ENCODE measurements around the gene ZNF207.

The ZNF207 gene

GRCh38 chr17:32333187-32333586 is 16.8 kb upstream of the ZNF207 start:
- TF ChIP-seq MAX (IDR thresholded peaks at IDR 0.05) (no peak), NFIC (IDR thresholded peaks at IDR 0.05) (peak; percentile 63)

GRCh38 chr17:32335046-32335445 is 14.9 kb upstream of the ZNF207 start:
- TF ChIP-seq TCF12 (IDR thresholded peaks at IDR 0.05; ENCODE audit: low read depth) (no peak), TEAD4 (IDR thresholded peaks at IDR 0.05) (no peak), ZBTB7A (IDR thresholded peaks at IDR 0.05; ENCODE audit: low read depth) (no peak), MAX (IDR thresholded peaks at IDR 0.05) (no peak), EP300 (IDR thresholded peaks at IDR 0.05; ENCODE audit: borderline replicate concordance) (no peak), EGR1 (IDR thresholded peaks at IDR 0.05) (no peak), REST (IDR thresholded peaks at IDR 0.05; ENCODE audit: low read depth) (no peak), USF1 (IDR thresholded peaks at IDR 0.05) (no peak), FOXM1 (IDR thresholded peaks at IDR 0.05; ENCODE audit: borderline replicate concordance, low read depth) (no peak), CREB1 (IDR thresholded peaks at IDR 0.05; ENCODE audit: low read depth) (no peak), CEBPB (IDR thresholded peaks at IDR 0.05) (no peak), NFIC (IDR thresholded peaks at IDR 0.05) (no peak), RAD21 (IDR thresholded peaks at IDR 0.05; ENCODE audit: low read depth) (no peak), YY1 (IDR thresholded peaks at IDR 0.05; ENCODE audit: low read depth) (no peak)

GRCh38 chr17:32335687-32336086 is 14.3 kb upstream of the ZNF207 start:
- TF ChIP-seq USF1 (IDR thresholded peaks at IDR 0.05) (no peak), FOXM1 (IDR thresholded peaks at IDR 0.05; ENCODE audit: borderline replicate concordance, low read depth) (no peak), RAD21 (IDR thresholded peaks at IDR 0.05; ENCODE audit: low read depth) (no peak), TAF1 (IDR thresholded peaks at IDR 0.05; ENCODE audit: low read depth) (no peak), REST (IDR thresholded peaks at IDR 0.05; ENCODE audit: low read depth) (no peak), EGR1 (IDR thresholded peaks at IDR 0.05) (no peak), TEAD4 (IDR thresholded peaks at IDR 0.05) (no peak), YY1 (IDR thresholded peaks at IDR 0.05; ENCODE audit: low read depth) (no peak), MAX (IDR thresholded peaks at IDR 0.05) (no peak), CREB1 (IDR thresholded peaks at IDR 0.05; ENCODE audit: low read depth) (no peak), TCF12 (IDR thresholded peaks at IDR 0.05; ENCODE audit: low read depth) (no peak), EP300 (IDR thresholded peaks at IDR 0.05; ENCODE audit: borderline replicate concordance) (no peak), ZBTB7A (IDR thresholded peaks at IDR 0.05; ENCODE audit: low read depth) (no peak)

- TF ChIP-seq TAF1 (IDR thresholded peaks at IDR 0.05; ENCODE audit: low read depth) = no peak
- TF ChIP-seq CEBPB (IDR thresholded peaks at IDR 0.05) = no peak
- no peak for TF ChIP-seq RAD21 (IDR thresholded peaks at IDR 0.05; ENCODE audit: low read depth)
- TF ChIP-seq MAX (IDR thresholded peaks at IDR 0.05) = no peak
- no peak for TF ChIP-seq TCF12 (IDR thresholded peaks at IDR 0.05; ENCODE audit: low read depth)
- no peak for TF ChIP-seq TEAD4 (IDR thresholded peaks at IDR 0.05)
- no peak for TF ChIP-seq EGR1 (IDR thresholded peaks at IDR 0.05)
Measured at GRCh38 chr17:32341141-32341856, 8.7 kb upstream of the ZNF207 start.

- TF ChIP-seq TEAD4 (IDR thresholded peaks at IDR 0.05) (peak; percentile 56), FOXM1 (IDR thresholded peaks at IDR 0.05; ENCODE audit: borderline replicate concordance, low read depth) (no peak; the same call in 1 of the 2 replicates), EP300 (IDR thresholded peaks at IDR 0.05; ENCODE audit: borderline replicate concordance) (peak; percentile 58), REST (IDR thresholded peaks at IDR 0.05; ENCODE audit: low read depth) (no peak; the same call in 1 of the 2 replicates), EGR1 (IDR thresholded peaks at IDR 0.05) (no peak), MAX (IDR thresholded peaks at IDR 0.05) (peak; percentile 87), CEBPB (IDR thresholded peaks at IDR 0.05) (peak; percentile 21; the same call in 1 of the 2 replicates), NFIC (IDR thresholded peaks at IDR 0.05) (peak; percentile 57; the same call in 1 of the 2 replicates), RAD21 (IDR thresholded peaks at IDR 0.05; ENCODE audit: low read depth) (no peak; the same call in 1 of the 2 replicates), ZBTB7A (IDR thresholded peaks at IDR 0.05; ENCODE audit: low read depth) (no peak), TCF12 (IDR thresholded peaks at IDR 0.05; ENCODE audit: low read depth) (peak; percentile 64; the same call in 1 of the 2 replicates), TAF1 (IDR thresholded peaks at IDR 0.05; ENCODE audit: low read depth) (peak; percentile 94), YY1 (IDR thresholded peaks at IDR 0.05; ENCODE audit: low read depth) (peak; percentile 83), USF1 (IDR thresholded peaks at IDR 0.05) (peak; percentile 75), CREB1 (IDR thresholded peaks at IDR 0.05; ENCODE audit: low read depth) (no peak)
Measured at GRCh38 chr17:32341857-32342602, 7.9 kb upstream of the ZNF207 start, which contains the start of gene C17orf75. TSS of gene C17orf75 (minus strand) at chr17:32342173. CDS start at chr17:32342139, 34 bp downstream.

Measured in Ishikawa (cell line).